ENCODE results near the gene LRRC47.

Gene LRRC47

GRCh38 chr1:3746389-3746829 is 49.9 kb downstream of the LRRC47 start:
- no peak for DNase-seq

- no peak for DNase-seq
Measured at GRCh38 chr1:3745590-3746381, 50.5 kb downstream of the LRRC47 start.

- no peak for DNase-seq
Measured at GRCh38 chr1:3745071-3745470, 51.2 kb downstream of the LRRC47 start.

GRCh38 chr1:3744646-3745045 is 51.7 kb downstream of the LRRC47 start:
- no peak for DNase-seq

GRCh38 chr1:3743826-3744225 is 52.5 kb downstream of the LRRC47 start:
- DNase-seq: no peak

- DNase-seq: no peak
Measured at GRCh38 chr1:3743421-3743820, 52.9 kb downstream of the LRRC47 start.

GRCh38 chr1:3742439-3743298 is 53.6 kb downstream of the LRRC47 start:
- DNase-seq: no peak

GRCh38 chr1:3741566-3742438 is 54.5 kb downstream of the LRRC47 start:
- no peak for DNase-seq

- DNase-seq: no peak
Measured at GRCh38 chr1:3740752-3741151, 55.5 kb downstream of the LRRC47 start.

GRCh38 chr1:3740042-3740441 is 56.3 kb downstream of the LRRC47 start:
- DNase-seq: no peak

GRCh38 chr1:3738943-3739342 is 57.4 kb downstream of the LRRC47 start:
- no peak for DNase-seq

GRCh38 chr1:3736708-3737107 is 59.6 kb downstream of the LRRC47 start:
- DNase-seq: no peak

- DNase-seq: no peak
Measured at GRCh38 chr1:3736131-3736561, 60.2 kb downstream of the LRRC47 start.

GRCh38 chr1:3735688-3736087 is 60.6 kb downstream of the LRRC47 start:
- no peak for DNase-seq

- no peak for DNase-seq
Measured at GRCh38 chr1:3735027-3735681, 61.1 kb downstream of the LRRC47 start.

GRCh38 chr1:3734602-3735001 is 61.7 kb downstream of the LRRC47 start:
- DNase-seq: no peak

- DNase-seq: no peak
Measured at GRCh38 chr1:3733883-3734589, 62.3 kb downstream of the LRRC47 start.

GRCh38 chr1:3733094-3733882 is 63.0 kb downstream of the LRRC47 start:
- no peak for DNase-seq

- DNase-seq: no peak
Measured at GRCh38 chr1:3732434-3733093, 63.7 kb downstream of the LRRC47 start.
